HAP-1 (cell line): ENCODE measurements around the gene RHBDL2.
A peak's percentile ranks its signal among the peaks of the same experiment; 100 is the strongest.
"Not testable (repeated sequence)": the region's sequence is repeated elsewhere in the genome, so short reads cannot be mapped to it uniquely, and the experiment has no call there.

ENCODE experiments used
- DNase-seq, 2 experiments: peaks; one replicate each; pipeline ENCODE4 v3.0.0-alpha.2; 2016 to 2020; ENCODE audit warnings: low spot score in 2 of 2
- H3K27me3 ChIP-seq: fragments of 250-450 bp; sonication (Bioruptor Pico); 2 replicates; pipeline ENCODE4 v1.5.1; 2020; ENCODE audit warnings: low read depth, mild to moderate bottlenecking, moderate library complexity
- H3K36me3 ChIP-seq: fragments of 250-450 bp; sonication (Bioruptor Pico); replicated peaks from 2 replicates; pipeline ENCODE4 v1.5.1; 2020; ENCODE audit warnings: mild to moderate bottlenecking
- H3K4me1 ChIP-seq: fragments of 250-450 bp; sonication (Bioruptor Pico); 2 replicates; pipeline ENCODE4 v1.5.1; 2020; ENCODE audit warnings: mild to moderate bottlenecking
- H3K4me3 ChIP-seq: fragments of 250-450 bp; sonication (Bioruptor Pico); 2 replicates; pipeline ENCODE4 v1.5.1; 2020; ENCODE audit warnings: mild to moderate bottlenecking, moderate library complexity
- H3K9me3 ChIP-seq: fragments of 250-450 bp; sonication (Bioruptor Pico); 2 replicates; pipeline ENCODE4 v1.5.1; 2020; ENCODE audit warnings: mild to moderate bottlenecking, moderate library complexity
- in situ Hi-C: fragments of 300-500 bp; cut with MboI; formaldehyde crosslinking; loops from 3 replicates; pipeline ENCODE4 v1.14.3; 2020; ENCODE audit warnings: low sequenced_read_pairs, inconsistent platforms, mixed read lengths

Gene RHBDL2

DNA sequence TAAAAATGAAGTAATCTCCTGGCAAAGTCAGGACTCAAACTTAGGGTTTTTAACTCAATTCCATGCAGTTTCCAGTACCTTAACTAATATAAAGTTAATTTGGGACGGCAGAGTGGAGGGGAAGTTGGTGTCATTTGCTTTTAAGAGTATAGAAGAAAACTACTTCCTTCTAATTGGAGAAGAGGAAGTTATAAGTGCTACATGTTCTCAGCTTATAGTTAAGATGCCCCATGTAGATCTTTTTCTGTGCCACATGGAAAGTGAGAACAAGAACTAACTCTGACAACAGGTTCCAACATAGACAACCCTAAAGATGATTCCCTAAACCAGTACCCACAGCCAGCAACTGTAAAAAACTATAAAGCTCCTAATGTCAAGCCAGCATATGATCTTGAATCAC lies 93.6 kb downstream of the RHBDL2 start:
- in situ Hi-C loops, result no loop called here
- DNase-seq, result no peak
- H3K36me3 ChIP-seq, result peaks cover 16% of the 10 kb centered on the region
- H3K4me3 ChIP-seq, result no peak overlapping the region
- H3K4me1 ChIP-seq, result no peaks in the 10 kb centered on the region
- H3K27me3 ChIP-seq, result no peaks in the 10 kb centered on the region
- H3K9me3 ChIP-seq, result no peaks in the 10 kb centered on the region

DNA sequence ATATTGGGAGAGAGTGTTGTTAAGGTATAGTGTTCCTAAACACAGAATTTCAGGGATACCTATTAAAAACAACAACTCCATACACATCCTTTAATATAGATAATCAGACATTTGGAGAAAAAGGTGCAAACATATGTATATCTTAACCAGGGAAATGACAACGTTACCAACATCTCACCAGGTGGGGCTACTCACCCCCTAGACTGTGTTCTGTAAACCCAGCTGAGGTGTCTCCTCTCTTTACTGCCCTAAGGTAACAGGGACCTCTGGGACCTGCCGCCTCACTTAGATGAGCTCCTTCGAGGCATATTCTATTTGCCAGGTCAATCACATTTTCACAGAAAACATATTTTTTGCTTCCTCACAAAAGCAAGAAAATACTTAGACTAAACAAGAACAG lies 95.4 kb downstream of the RHBDL2 start:
- H3K4me1 ChIP-seq, result no peaks in the 10 kb centered on the region
- H3K9me3 ChIP-seq, result no peaks in the 10 kb centered on the region
- H3K4me3 ChIP-seq, result no peak overlapping the region
- no peak for DNase-seq
- no peaks in the 10 kb centered on the region for H3K27me3 ChIP-seq
- peaks cover 7% of the 10 kb centered on the region for H3K36me3 ChIP-seq
- in situ Hi-C loops, result no loop called here

- DNase-seq, H3K4me1 ChIP-seq, H3K27me3 ChIP-seq, H3K4me3 ChIP-seq, H3K36me3 ChIP-seq, H3K9me3 ChIP-seq, in situ Hi-C loops: not testable (repeated sequence)
Observed at GRCh38 chr1:38845088-38845487, 96.5 kb downstream of the RHBDL2 start.

DNA sequence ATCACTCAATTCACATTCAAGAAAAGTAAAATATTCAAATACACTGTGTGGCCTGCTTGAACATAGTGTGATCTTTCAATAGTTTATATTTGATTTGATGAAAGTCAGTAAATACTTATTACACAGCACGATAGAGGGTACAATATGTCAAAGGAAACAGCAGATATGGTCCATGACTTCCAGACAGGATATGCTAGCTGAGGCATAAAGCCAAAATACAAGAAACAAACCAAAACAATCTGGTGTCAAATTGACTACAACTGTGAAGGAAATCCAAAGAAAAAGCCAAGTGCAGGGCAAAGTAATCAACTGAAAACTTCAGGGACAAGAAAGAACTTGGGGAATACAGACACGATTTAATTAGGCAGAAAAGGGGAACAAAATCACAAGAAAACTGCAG lies 101.3 kb downstream of the RHBDL2 start:
- peaks cover 14% of the 10 kb centered on the region for H3K36me3 ChIP-seq
- no peaks in the 10 kb centered on the region for H3K9me3 ChIP-seq
- no peak overlapping the region for H3K4me3 ChIP-seq
- H3K4me1 ChIP-seq, result peaks cover 14% of the 10 kb centered on the region
- in situ Hi-C loops, result no loop called here
- no peaks in the 10 kb centered on the region for H3K27me3 ChIP-seq
- no peak for DNase-seq

DNA sequence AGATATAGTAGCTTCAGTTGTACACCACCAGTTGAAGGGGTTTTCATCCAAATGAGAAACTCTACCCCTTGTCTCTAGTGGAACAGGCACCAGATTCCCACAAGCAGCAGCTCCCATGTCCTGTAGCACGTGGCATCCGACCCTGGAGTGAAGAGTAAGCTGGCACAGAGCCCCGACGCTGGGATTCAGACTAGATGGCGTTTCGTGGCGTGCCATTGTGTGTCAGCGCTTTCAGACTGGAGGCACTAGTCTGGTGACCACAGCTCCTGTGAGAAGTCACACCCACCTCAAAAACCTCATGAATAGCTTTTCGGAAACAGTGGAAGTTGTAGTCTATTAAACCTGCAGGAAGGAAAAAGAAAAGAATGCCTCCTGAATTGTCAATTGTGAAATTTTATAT lies 102.3 kb downstream of the RHBDL2 start:
- H3K9me3 ChIP-seq, result no peaks in the 10 kb centered on the region
- H3K4me1 ChIP-seq, result peaks cover 14% of the 10 kb centered on the region
- no peak overlapping the region for H3K4me3 ChIP-seq
- no peak for DNase-seq
- peaks cover 11% of the 10 kb centered on the region for H3K36me3 ChIP-seq
- in situ Hi-C loops, result no loop called here
- H3K27me3 ChIP-seq, result no peaks in the 10 kb centered on the region

GRCh38 chr1:38836316-38836715 lies 105.3 kb downstream of the RHBDL2 start:
- in situ Hi-C loops, result not testable (repeated sequence)

More at GRCh38 chr1:38836316-38836715, 105.3 kb downstream of the RHBDL2 start:
- H3K4me1 ChIP-seq, result peaks cover 14% of the 10 kb centered on the region
- H3K9me3 ChIP-seq, H3K4me3 ChIP-seq, H3K27me3 ChIP-seq: not testable (repeated sequence)
- DNase-seq, result peak in 1 of 2 experiments; percentile 57
- H3K36me3 ChIP-seq, result peaks cover 11% of the 10 kb centered on the region
